Activated CD4-positive, alpha-beta T cell treated with anti-CD3 and anti-CD28 coated beads for 48 hours (primary cell): ENCODE data around the gene PTPRN2.

Experiments
- DNase-seq: peaks from one replicate; pipeline ENCODE4 v3.0.0-alpha.2; 2020

PTPRN2 gene

GRCh38 chr7:158602905-158603772 lies 15.5 kb upstream of the PTPRN2 start:
- DNase-seq: peak; percentile 20

GRCh38 chr7:158602041-158602440 lies 14.4 kb upstream of the PTPRN2 start:
- no peak for DNase-seq

GRCh38 chr7:158601090-158601489 lies 13.5 kb upstream of the PTPRN2 start:
- DNase-seq: no peak

DNA sequence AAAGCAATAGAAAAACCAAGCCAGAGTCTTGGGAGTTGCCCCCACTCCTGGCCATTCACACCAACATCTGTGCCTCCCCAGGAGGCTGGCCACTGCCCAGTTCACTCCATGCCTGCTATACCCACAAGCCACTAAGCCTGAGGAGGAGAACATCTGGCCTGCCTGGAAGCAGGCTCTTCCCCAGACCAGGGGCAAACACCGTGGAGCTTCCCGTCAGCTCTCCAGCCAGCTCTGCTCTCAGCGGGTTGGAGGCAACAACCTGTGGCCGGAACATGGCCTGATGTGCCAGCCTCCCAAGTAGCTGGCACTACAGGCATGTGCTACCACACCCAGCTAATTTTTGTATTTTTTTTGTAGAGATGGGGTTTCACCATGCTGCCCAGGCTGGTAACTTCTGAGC lies 9.1 kb upstream of the PTPRN2 start:
- DNase-seq: no peak

DNA sequence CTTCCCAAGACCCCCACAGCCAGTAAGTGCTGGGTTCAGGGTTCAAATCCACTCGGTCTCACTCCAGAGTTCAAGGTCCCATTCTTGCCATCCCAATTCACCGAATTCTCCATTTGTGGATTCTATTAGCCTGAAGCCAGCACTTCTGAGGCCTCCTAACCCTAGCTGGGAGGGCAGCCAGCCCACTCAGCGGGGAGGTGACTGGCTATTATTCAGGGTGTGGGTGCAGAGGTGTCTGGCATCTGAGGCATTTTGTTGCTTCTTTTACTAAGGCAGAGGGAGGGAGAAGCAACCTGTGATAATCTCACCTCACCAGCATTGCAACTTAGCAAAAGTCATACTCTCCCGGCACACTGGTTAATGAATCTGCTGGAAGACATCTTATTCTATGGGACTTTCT lies 8.7 kb upstream of the PTPRN2 start:
- no peak for DNase-seq

DNA sequence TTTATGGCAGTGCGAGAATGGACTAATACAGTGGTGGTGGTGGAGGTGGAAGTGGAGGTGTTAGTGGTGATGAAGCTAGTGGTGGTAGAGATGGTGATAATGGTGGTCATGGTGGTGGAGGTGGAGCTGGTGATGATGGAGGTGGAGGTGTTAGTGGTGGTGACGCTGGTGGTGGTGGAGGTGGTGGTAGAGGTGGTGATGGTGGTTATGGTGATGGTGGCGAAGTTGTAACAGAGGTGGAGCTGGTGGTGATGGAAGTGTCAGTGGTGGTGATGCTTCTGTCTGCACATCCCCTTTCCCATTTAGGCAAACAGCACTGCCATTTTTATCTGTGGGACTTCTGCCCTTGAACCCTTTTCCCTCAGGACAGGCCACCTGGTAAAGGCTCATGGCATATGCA lies 7.4 kb upstream of the PTPRN2 start:
- no peak for DNase-seq

DNA sequence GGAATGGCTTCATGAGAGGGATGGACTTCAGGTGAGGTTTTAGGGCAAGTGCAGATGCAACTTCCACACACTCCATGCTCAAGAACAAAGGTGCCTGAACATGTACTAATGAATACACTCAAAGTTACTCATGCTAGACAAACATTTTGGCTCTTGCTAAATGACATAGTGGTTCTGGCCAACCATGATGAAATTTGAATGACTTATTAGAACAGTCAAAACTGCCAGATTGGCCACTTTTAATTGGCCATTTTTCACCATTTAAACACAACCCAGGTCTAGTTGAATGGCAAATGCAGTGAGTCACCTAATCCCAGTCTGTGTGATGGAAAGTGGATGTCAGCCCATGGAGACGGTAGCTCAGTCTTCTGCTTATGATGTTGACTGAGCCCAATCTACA lies 4.9 kb upstream of the PTPRN2 start:
- DNase-seq: no peak

DNA sequence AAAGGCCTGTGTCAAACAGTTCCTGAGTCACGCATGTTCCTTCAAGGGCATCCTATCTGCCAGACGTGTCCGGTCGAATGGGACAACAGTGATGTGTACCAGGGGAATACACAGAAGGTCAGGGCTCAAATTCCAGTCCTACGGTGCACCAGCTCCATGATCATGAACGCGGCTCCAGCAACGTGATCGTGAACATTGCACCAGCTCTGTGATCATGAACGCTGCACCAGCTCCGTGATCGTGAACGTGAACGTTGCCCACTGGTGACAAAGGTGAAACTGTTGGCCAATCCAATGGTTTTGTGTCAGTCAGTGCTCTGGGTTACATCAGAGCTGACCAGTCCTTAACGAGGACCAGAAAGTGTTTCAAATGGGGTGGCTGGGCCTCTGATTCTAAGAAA lies 4.3 kb upstream of the PTPRN2 start:
- no peak for DNase-seq

- DNase-seq: no peak
These were observed 2.5 kb upstream of the PTPRN2 start for GRCh38 chr7:158590181-158590530.

- DNase-seq: no peak
These were observed 2.0 kb upstream of the PTPRN2 start for GRCh38 chr7:158589653-158590052.

- DNase-seq: no peak
These were observed 1.3 kb upstream of the PTPRN2 start for GRCh38 chr7:158588878-158589442.

GRCh38 chr7:158588085-158588877 lies 658 bp upstream of the PTPRN2 start:
- DNase-seq: no peak

DNA sequence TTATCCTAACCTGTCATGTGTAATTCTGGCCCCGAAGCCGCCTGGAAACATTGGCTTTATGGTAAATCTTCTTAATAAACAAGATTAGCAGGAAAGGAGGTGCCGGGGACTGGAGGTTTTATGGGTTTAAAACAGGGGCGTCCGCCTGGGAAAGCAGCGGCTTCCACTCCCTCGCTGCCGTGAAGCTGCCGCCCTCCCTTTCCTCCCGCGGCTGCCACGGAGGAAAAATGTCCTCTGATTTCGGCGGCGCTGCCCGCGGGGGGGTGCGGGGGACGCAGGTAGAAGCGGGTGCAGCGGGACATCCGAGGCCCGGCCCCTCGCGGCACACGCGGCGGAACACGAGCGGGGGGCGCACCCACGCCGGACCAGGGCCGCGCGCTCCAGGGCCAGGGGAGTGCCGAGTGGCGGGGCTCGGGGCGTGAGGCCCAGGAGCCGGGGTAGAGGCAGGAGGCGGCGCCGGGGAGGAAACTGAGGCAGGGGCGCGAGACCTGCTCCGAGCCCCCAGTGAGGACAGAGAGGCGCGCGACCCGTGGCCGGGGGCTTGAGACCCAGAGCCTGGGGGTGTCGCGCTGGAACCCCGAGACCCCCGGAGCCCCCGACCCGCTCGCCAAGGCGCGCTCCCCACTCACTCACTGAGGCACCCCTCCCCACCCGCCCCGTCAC lies 993 bp downstream of the PTPRN2 start:
- no peak for DNase-seq

DNA sequence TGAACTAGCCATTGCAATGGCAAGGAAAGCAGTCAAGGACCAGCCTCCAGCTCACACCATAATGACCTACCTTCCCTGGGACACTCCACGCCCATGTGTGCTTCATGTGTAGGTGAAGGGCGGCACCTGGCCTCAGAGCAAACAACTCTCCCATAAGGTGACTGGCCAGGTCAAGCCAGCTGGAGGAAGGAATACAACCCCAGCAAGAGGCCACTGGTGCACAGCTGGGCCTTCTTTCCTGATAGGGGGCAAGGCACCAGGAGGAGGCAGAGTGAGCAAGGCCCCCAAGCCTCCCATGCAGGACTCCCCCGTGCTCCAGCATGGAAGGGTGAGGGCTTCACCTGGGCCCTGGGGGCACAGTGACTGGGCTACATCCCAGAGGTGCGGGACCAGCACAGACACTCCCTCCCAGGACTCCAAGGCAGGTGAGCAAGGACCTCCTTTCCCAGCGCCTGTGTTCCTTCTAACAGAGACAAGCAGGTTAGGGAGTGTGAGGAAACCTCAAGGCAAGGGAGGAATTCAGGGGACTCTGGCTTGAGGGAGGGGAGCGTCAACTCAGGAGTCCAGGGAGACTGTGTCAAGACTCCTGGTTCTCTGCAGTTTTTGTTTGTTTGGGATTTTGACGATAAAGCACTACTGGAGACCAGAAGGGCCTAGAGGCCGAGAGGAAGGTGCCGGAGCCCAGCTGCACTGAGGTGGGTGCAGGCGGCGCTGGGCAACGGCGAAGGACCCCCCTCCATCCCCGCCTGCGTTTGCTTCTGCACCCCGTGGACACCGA lies 1.7 kb downstream of the PTPRN2 start:
- no peak for DNase-seq

DNA sequence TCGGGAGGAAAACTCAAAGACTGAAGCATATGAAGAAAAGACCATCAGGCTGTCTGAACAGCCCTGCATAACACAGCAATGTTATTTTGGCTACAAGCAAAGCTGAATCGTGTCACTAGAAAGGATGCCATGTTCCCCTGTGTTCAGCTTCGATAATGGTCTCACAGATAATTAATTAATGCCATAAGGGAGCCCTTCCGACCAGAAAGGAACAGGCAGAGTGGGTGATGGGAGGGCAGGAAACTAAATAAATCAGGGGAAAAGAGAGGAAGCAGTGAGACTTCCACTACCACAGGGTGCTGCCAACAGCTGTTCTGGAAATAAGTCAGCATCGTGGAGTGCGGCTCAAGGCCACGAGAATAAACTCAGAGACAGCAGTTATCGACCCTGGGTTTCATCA lies 3.2 kb downstream of the PTPRN2 start:
- DNase-seq: no peak

DNA sequence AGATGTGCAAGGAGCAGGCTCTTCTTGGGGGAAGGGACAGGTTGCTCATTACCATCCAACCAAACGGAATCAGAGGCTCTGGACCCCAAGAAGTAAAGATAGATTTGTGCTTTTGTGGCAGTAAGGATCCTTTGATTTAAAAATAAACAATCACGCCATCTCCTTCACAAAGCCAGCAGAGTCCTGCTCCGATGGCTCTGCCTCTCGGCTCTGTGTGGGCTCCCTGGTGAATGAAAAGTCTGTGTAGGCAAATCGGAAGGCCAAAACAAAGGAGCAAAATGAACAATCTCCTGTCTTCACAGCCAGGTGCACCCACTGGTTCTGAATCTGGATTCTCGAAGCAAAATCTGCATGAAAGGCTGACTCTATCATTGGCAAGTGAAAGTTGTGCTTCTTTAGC lies 3.8 kb downstream of the PTPRN2 start:
- DNase-seq: no peak

- no peak for DNase-seq
These were observed 4.5 kb downstream of the PTPRN2 start for GRCh38 chr7:158583143-158583542.

- DNase-seq: no peak
These were observed 5.5 kb downstream of the PTPRN2 start for GRCh38 chr7:158582089-158582456.

DNA sequence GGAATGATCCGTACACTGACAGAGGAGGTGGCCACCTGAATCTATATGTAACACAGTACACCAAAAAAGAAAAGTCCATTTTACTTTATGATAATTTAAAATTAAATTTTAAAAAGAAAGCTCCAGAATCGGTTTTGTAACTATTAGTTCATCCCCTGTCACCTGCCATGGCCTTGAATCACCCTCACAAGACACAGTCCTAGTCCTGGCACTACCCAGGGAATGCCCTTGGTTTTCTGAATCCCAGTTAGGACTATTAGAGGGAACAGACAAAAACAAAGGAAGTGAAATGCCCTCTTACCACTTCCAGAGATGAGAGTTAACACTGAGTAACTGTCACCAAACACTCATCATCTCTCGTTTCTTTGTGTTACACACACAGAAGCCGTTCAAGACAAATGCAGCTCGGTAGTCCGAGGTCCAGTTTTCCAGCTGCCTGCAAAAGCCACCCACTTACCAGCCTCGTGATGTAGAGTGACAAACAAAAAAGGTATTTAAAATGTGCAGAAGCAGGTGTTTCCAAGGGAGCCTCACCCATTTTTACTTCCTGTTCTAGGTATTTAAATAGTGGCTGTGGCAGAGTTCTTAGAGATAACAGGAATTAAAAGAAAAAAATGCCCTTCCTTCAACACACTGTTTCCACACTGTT lies 6.1 kb downstream of the PTPRN2 start:
- DNase-seq: no peak

DNA sequence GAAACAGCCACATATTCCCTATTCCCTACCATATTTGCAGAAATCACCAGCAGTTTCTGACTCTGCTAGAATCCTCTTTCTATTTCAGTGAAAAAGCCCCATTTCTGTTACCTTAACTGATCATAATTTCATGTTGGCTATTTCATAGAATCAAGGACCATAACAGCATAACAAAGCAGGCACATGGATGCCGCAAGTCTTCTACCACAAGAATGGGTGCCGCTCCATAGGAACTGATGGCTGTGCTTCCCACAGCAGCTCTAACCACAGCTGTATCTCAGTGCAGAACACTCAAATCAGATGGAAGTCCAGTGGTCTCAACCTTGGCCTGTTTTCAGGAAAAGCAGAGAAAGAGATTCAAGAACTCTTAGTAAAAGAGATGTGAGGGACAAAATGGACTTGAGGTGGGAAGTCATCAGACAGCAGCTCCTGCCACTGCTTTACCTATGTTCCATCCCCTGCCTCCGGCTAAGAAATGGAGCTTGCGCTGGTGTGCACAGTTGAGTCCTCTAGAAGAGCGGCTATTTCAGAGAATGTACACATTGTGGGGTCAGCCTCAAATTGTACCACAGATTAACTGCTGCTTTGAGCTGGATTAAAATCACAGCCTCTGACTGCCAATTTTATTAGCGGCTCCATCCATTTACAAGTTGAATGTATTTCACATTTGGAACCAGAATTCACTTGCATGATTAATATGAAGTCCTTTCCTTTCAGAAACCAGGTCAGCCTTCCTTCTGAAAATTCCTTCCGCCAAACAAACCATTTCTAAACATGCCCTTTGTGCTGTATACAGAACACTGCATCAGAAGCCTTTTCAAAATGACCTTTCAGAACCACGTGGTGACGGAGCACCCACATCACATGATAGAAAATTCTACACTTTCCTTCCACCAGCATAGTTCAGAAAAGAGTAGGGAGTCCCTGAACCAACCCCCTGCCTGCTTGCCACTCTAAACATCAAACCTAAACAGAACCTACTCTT lies 7.7 kb downstream of the PTPRN2 start:
- DNase-seq: no peak
